ENCODE results near the gene F5. TPM values are rescaled to one million over a fixed set of nuclear protein-coding genes. Genes with fewer than 3 reads are reported as not detected.

Gene F5
- total RNA-seq, 1 donor from 2014 or later: 38.6 TPM

DNA sequence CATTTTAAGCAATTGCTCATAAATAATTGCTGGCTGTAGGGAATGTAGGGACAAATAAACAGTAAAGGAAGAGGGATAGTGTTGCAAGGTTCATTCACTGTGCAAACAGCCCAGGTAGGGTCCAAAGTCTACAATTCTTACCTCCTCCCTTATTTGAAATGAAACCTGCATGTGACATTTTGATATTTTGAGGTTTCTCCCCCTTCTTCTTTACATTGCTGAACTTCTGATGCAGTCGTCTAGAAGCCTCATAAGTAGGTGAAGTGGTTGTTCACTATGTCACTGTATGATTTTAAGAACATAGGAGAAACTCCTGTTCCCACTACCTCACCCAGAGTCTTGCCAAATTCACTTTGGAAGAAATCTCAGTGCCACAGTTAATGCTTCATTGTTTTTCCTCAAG lies 16.1 kb downstream of the F5 start:
- no peak for DNase-seq (ENCODE audit: low spot score in 2 of 2, unreplicated experiment in 2 of 2)
- Mint-ChIP-seq H3K27me3 (ENCODE audit: low read depth) (no peaks in the 10 kb centered on the region), H3K4me3 (no peak overlapping the region), H3K27ac (no peak overlapping the region), H3K9me3 (peaks cover 2% of the 10 kb centered on the region), H3K36me3 (peaks cover under 1% of the 10 kb centered on the region), H3K4me1 (peaks cover 46% of the 10 kb centered on the region)
- TF ChIP-seq, protein P1, sequence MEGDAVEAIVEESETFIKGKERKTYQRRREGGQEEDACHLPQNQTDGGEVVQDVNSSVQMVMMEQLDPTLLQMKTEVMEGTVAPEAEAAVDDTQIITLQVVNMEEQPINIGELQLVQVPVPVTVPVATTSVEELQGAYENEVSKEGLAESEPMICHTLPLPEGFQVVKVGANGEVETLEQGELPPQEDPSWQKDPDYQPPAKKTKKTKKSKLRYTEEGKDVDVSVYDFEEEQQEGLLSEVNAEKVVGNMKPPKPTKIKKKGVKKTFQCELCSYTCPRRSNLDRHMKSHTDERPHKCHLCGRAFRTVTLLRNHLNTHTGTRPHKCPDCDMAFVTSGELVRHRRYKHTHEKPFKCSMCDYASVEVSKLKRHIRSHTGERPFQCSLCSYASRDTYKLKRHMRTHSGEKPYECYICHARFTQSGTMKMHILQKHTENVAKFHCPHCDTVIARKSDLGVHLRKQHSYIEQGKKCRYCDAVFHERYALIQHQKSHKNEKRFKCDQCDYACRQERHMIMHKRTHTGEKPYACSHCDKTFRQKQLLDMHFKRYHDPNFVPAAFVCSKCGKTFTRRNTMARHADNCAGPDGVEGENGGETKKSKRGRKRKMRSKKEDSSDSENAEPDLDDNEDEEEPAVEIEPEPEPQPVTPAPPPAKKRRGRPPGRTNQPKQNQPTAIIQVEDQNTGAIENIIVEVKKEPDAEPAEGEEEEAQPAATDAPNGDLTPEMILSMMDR (IDR thresholded peaks at IDR 0.05; ENCODE audit: unreplicated experiment): no peak

DNA sequence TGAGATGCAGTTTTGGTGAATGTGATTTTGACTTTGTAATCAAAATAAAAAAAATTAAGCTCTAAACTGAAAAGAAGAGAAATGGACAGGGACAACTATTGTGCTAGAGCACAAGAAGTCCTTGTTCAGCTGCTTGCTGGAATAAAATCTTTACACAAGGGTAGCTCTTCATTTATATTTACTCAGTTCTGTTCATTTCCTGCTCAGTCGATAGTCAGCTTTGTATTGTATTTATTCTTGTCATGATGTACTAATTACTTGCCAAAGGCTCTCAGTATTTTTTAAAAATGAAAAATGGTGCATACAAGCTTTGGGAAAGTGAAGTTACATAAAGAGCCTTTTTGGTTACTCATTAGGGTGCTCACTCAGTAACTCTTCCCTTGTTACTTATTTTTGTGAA lies 17.8 kb downstream of the F5 start:
- Mint-ChIP-seq H3K4me3 (no peak overlapping the region), H3K9me3 (peaks cover 14% of the 10 kb centered on the region), H3K27me3 (ENCODE audit: low read depth) (no peaks in the 10 kb centered on the region), H3K4me1 (peaks cover 49% of the 10 kb centered on the region), H3K36me3 (peaks cover 13% of the 10 kb centered on the region), H3K27ac (no peak overlapping the region)
- TF ChIP-seq, protein P1 (IDR thresholded peaks at IDR 0.05; ENCODE audit: unreplicated experiment): no peak
- no peak for DNase-seq (ENCODE audit: low spot score in 2 of 2, unreplicated experiment in 2 of 2)

DNA sequence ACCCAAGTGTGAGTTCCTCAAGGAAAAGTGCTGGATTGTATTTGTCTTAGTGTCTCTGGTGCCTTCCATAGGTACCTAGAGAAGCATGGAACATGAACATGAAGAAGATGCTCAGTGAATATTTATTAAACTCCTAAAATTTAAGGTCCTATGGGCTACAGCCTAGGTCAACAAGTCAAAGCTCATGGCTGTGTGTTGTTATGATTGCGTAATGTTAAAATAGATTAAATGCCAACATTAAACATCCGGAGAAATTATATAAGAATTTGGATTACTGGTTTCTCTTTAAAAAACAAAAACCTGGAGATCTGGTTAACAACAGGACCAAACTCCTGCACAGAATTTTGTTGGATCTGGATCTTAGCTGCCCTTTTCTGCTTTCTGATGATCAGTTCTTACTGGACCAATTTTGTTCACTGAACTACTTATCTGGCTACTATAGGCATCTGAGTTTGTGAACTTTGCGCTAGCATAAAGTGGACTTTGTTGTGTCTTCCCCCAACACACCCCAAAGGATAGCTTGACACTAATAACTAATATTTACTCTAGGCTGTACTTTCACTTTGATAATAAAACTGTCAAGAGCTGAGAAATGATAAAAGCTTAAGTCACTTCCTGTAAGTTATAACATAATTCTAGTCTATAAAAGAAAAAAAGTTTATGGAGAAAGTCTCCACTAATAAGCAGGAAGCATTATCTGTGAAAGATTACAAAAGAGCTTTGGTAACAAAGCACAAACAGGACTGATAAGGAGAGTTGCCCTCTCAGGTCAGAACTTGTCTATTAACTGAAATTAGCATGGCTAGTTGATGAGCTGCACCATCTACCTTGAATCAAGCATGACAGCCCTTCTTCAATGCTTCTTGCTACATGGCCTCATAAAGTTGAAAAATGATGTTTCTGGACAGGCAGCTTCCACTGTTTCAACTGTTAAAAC lies 20.7 kb downstream of the F5 start:
- Mint-ChIP-seq H3K36me3 (peaks cover 19% of the 10 kb centered on the region), H3K9me3 (peaks cover 31% of the 10 kb centered on the region), H3K4me1 (peaks cover 36% of the 10 kb centered on the region), H3K27ac (peak overlapping the region; percentile 86), H3K4me3 (no peak overlapping the region), H3K27me3 (ENCODE audit: low read depth) (no peaks in the 10 kb centered on the region)
- TF ChIP-seq, protein P1 (IDR thresholded peaks at IDR 0.05; ENCODE audit: unreplicated experiment): no peak
- DNase-seq (ENCODE audit: low spot score in 2 of 2, unreplicated experiment in 2 of 2): no peak

DNA sequence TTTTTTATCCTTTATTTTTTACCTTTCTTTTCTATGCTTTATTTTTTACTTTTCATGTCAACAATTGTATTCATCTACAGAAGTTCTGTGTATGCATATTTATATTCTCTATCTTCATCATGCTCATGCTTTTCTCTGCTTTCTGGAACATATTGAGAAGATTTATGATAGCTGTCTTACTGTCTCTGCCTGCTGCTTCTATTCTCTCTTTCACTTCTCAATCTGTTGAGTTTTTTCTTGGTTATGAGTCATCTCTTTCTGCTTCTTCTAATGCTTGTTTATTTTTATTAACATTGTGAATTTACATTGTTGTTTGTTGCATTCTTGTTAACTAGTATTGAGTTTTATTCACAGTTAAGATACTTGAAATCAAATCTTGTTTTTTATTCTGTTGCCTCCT lies 22.6 kb downstream of the F5 start:
- Mint-ChIP-seq H3K27me3 (ENCODE audit: low read depth) (no peaks in the 10 kb centered on the region), H3K27ac (no peak overlapping the region), H3K9me3 (peaks cover 34% of the 10 kb centered on the region), H3K4me3 (no peak overlapping the region), H3K4me1 (peaks cover 24% of the 10 kb centered on the region), H3K36me3 (peaks cover 19% of the 10 kb centered on the region)
- TF ChIP-seq, protein P1 (IDR thresholded peaks at IDR 0.05; ENCODE audit: unreplicated experiment): no peak
- DNase-seq (ENCODE audit: low spot score in 2 of 2, unreplicated experiment in 2 of 2): no peak

DNA sequence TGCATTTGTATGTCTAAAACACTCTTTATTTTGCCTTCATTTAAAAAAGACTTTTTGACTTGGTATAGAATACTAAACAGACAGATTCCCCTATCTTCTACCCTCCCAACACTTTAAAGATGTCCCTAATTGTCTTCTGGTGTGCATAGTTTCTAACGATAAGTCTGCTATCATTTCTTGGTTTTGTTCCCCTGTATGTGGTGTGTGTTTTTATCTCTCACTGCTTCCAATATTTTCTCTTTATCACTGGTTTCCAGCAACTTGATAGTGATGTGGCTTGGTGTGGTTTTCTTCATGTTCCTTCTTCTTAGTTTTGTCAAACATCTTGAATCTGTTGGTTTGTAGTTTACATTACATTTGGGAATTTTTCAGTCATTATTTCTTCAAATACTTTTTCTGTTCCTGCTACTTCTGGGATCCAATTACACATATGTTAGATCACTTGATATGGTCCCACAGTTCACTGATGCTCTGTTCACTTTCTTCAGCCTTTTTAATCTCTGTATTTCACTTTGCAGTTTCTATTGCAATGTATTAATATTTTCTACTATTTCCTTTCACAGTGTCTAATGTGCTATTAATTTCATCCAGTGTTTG lies 23.2 kb downstream of the F5 start:
- TF ChIP-seq, protein P1 (IDR thresholded peaks at IDR 0.05; ENCODE audit: unreplicated experiment): no peak
- Mint-ChIP-seq H3K4me1 (peaks cover 26% of the 10 kb centered on the region), H3K27ac (no peak overlapping the region), H3K9me3 (peaks cover 34% of the 10 kb centered on the region), H3K27me3 (ENCODE audit: low read depth) (no peaks in the 10 kb centered on the region), H3K36me3 (peaks cover 19% of the 10 kb centered on the region), H3K4me3 (no peak overlapping the region)
- DNase-seq (ENCODE audit: low spot score in 2 of 2, unreplicated experiment in 2 of 2): no peak

All from mesothelial cell of epicardium (in vitro differentiated cells).